ENCODE results near the gene DCP2.

DNA sequence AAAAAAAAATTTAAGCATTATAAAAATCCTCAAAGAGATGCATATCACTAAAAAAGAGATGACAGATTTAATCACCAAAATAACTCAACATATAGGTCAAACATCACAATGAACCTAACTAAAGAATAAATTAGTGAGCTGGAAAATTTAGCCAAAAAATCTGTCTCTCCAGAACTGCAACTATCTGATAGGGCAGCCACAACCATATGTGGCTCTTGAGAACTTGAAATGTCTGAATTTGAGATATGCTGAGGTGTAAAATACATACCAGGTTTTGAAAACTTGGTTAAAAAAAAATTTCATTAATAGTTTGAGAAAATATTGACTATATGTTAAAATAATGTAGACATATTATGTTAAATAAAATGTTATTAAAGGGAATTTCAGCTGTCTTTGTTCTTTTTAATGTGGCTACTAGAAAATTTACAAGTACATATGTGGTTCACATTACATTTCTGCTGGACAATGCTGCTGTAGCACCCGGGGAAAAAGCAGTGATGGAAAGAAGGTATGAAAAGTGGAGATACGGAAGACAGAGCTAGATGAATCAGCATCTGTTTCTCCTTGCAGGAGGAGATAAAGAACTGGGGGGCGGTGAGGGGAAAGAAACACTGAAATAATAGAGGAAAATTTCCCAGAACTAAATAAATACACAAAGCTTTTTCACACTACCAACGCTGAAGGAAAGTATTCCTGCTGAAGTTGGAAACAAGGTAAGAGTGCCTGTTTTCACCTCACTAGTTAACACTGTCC is 66.1 kb downstream of the DCP2 start:
- TF ChIP-seq, protein P1, sequence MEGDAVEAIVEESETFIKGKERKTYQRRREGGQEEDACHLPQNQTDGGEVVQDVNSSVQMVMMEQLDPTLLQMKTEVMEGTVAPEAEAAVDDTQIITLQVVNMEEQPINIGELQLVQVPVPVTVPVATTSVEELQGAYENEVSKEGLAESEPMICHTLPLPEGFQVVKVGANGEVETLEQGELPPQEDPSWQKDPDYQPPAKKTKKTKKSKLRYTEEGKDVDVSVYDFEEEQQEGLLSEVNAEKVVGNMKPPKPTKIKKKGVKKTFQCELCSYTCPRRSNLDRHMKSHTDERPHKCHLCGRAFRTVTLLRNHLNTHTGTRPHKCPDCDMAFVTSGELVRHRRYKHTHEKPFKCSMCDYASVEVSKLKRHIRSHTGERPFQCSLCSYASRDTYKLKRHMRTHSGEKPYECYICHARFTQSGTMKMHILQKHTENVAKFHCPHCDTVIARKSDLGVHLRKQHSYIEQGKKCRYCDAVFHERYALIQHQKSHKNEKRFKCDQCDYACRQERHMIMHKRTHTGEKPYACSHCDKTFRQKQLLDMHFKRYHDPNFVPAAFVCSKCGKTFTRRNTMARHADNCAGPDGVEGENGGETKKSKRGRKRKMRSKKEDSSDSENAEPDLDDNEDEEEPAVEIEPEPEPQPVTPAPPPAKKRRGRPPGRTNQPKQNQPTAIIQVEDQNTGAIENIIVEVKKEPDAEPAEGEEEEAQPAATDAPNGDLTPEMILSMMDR (IDR thresholded peaks at IDR 0.05): no peak
- no peak for TF ChIP-seq POLR2A (IDR thresholded peaks at IDR 0.05)

Data from breast epithelium (tissue), 3 donors.